Adrenal gland (tissue), 12 donors: ENCODE measurements around the gene USP17L26. TPM values are rescaled to one million over a fixed set of nuclear protein-coding genes. Genes with fewer than 3 reads are reported as not detected.
"Not testable (repeated sequence)": the region's sequence is repeated elsewhere in the genome, so short reads cannot be mapped to it uniquely, and the experiment has no call there.

Source experiments
- DNase-seq, 7 donors: peaks; one replicate each; pipeline ENCODE4 v3.0.0-alpha.2; 2019 to 2020
- H3K27ac ChIP-seq, 5 donors: fragments of 200-600 bp; sonication (generic) in 4 of 5; 1 replicate in 3 of 5; 2 replicates in 2 of 5; pipeline versions ENCODE4 v1.5.1 to v1.8.0; 2016 to 2020; ENCODE audit warnings: mild to moderate bottlenecking in 1 of 5
- H3K27me3 ChIP-seq: fragments of 200-600 bp; 2 replicates; pipeline ENCODE4 v1.8.0; 2021
- H3K36me3 ChIP-seq, 2 donors: fragments of 200-600 bp; replicated peaks in 1 of 2; 1 replicate in 1 of 2; 2 replicates in 1 of 2; pipeline versions ENCODE4 v1.5.1 to v1.8.0; 2018 to 2022
- H3K4me1 ChIP-seq, 2 donors: fragments of 200-600 bp; replicated peaks in 1 of 2; 1 replicate in 1 of 2; 2 replicates in 1 of 2; pipeline versions ENCODE4 v1.5.1 to v1.8.0; 2018 to 2021
- H3K4me3 ChIP-seq, 4 donors: fragments of 200-600 bp; sonication (generic) in 3 of 4; one replicate each; pipeline ENCODE4 v1.5.1; 2016 to 2018
- H3K9me3 ChIP-seq, 3 donors: fragments of 200-600 bp; sonication (generic) in 1 of 3; replicated peaks in 1 of 3; 1 replicate in 2 of 3; 2 replicates in 1 of 3; pipeline versions ENCODE4 v1.5.1 to v1.8.0; 2016 to 2021
- POLR2A ChIP-seq, 2 donors: fragments of 450-650 bp; IDR thresholded peaks; one replicate each; pipeline ENCODE4 v1.6.1; 2017; ENCODE audit warnings: antibody characterized with exemption in 2 of 2, mild to moderate bottlenecking in 2 of 2, moderate library complexity in 1 of 2
- WGBS, 4 donors: extraction: QIAGEN DNeasy Blood & Tissue Kit in 2 of 4; methylation state at CpG; one replicate each; pipeline versions ENCODE4 v1.1.5 to v1.1.7; 2013 to 2017; 5-methylcytosine and 5-hydroxymethylcytosine counted together
- intact Hi-C, 2 donors: fragments of 100-400 bp; cut with DNase I; formaldehyde crosslinking; loops; one replicate each; pipeline versions ENCODE4 v1.14.1 to v1.15.0; 2022 to 2023
- polyA plus RNA-seq, 3 donors: library from polyadenylated mRNA; stranded (reverse); fragments of 200-250 nt in 2 of 3; fragments of 350-450 nt in 1 of 3; fragmentation: Illumina TruSeq in 1 of 3; extraction: RNeasy Lipid Tissue Mini Kit (QIAGEN cat#74804) in 1 of 3; gene quantifications; one replicate each; pipeline ENCODE4 v1.2.3, GENCODE V29; 2013 to 2014
- total RNA-seq, 9 donors: library from RNA; depleted of rRNA in 4 of 9; stranded (reverse); fragments of >200 nt in 4 of 9; fragments of 120-200 nt in 1 of 9; fragmentation: NEBNext Ultra II Directional in 1 of 9; extraction: Animal tissue kit (Norgen Biotek cat#: 25700) in 1 of 9; gene quantifications; one replicate each; pipeline versions ENCODE4 v1.1.0 to v1.2.4, GENCODE V29; 2013 to 2023
- TF ChIP-seq, protein P1 (sequence below), 6 experiments: fragments of 450-650 bp in 4 of 6; fragments of 200-600 bp in 2 of 6; sonication (generic) in 1 of 6; IDR thresholded peaks; 1 replicate in 5 of 6; 2 replicates in 1 of 6; pipeline versions ENCODE4 v1.5.1 to v1.8.0; 2016 to 2021; ENCODE audit warnings: antibody characterized with exemption in 6 of 6, mild to moderate bottlenecking in 2 of 6, moderate library complexity in 1 of 6
- donor health status: healthy with polysubstance abuse.
- donor health status: Bipolar disorder and iron deficiency.
- donor health status: DM: yes; HTN: yes; CAD: no.
- donor health status: DM: no; HTN: no; CAD: no.
- donor health status: DM: no; HTN: no; CAD: no.
- donor health status: DM: yes; HTN: yes; CAD: no.

Gene USP17L26
- total and polyA plus RNA-seq, 12 donors: not detected

DNA sequence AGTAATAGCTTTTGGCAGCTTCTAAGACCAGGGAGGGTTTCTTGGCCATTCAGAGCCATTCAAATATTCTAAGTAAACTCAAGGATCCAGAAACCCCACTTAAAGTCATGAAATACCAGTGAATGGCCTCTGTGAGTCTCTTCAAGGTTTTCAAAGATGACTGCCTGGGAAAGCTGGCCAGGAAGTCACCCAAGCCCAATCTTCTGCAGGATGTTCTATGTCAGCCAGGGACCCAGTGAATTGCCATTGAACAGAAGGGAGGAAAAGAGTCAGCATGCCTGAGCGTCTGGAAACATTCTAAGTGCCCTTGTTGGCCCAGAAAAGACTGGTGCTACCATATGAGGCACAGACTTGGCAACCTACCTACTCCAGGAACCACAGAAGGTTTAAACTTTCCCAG is 45.4 kb downstream of the USP17L26 start:
- intact Hi-C loops, H3K27me3 ChIP-seq, H3K4me1 ChIP-seq, H3K4me3 ChIP-seq, H3K27ac ChIP-seq, DNase-seq, H3K36me3 ChIP-seq, H3K9me3 ChIP-seq: not testable (repeated sequence)
- WGBS, 4 donors: 33 to 89% (median 68%) methylated on average over 1 of the region's 1 CpG

DNA sequence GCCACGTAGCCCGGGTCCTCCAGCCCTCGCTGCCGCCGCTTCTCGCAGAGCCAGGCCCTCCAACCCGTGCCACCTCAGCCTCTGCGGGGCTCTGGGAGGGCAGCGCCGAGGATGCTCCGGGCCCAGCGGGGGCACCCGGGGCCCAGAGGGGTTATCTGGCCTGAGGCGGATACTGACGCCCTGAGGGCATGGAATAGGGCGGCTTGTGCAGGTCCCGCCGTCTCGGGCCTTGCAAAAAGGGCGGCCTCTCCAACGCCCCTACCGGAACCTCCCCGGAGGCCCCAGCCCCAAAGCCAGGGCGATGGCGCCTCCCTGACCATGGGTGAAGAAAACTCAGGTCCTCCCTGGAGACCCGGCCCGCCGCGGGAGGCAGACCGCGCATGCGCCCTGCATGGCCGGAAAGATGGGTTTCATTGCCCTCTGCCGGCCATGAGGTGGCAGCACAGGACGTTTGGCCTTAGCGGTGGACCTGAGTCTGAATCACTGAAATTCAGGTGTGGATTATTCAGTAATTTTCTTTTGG is 46.6 kb downstream of the USP17L26 start:
- 3 to 46% (median 25%) methylated on average over 3 to 32 of the region's 36 CpGs for WGBS, 4 donors
- peak overlapping the region in 2 of 4 donors; percentile 16 to 53 for H3K4me3 ChIP-seq
- TF ChIP-seq, protein P1, sequence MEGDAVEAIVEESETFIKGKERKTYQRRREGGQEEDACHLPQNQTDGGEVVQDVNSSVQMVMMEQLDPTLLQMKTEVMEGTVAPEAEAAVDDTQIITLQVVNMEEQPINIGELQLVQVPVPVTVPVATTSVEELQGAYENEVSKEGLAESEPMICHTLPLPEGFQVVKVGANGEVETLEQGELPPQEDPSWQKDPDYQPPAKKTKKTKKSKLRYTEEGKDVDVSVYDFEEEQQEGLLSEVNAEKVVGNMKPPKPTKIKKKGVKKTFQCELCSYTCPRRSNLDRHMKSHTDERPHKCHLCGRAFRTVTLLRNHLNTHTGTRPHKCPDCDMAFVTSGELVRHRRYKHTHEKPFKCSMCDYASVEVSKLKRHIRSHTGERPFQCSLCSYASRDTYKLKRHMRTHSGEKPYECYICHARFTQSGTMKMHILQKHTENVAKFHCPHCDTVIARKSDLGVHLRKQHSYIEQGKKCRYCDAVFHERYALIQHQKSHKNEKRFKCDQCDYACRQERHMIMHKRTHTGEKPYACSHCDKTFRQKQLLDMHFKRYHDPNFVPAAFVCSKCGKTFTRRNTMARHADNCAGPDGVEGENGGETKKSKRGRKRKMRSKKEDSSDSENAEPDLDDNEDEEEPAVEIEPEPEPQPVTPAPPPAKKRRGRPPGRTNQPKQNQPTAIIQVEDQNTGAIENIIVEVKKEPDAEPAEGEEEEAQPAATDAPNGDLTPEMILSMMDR (IDR thresholded peaks at IDR 0.05): peak; percentile 50 to 66 (median 56)

DNA sequence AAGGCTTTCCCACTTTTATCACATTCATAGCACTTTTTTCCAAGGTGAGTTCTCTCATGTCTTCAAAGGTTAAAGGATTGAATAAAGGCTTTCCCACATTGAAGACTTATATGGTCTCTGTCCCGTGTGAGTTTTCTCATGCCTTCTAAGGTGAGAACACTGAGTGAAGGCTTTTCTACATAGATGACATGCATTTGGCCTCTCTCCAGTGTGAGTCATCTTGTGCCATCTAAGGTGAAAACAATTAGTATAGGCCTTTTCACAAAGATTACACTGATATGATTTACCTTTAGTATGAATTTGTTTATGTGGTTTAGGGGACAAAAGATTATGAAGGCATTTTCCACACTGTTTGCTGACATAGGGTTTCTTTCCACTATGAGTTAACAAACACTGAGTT is 49.7 kb downstream of the USP17L26 start:
- no peak for DNase-seq
- TF ChIP-seq, protein P1 (IDR thresholded peaks at IDR 0.05): no peak
- no peak for TF ChIP-seq POLR2A (IDR thresholded peaks at IDR 0.05)
- intact Hi-C loops: no loop called here
- no peaks in the 10 kb centered on the region for H3K4me1 ChIP-seq
- H3K9me3 ChIP-seq: no peaks in the 10 kb centered on the region
- no peaks in the 10 kb centered on the region for H3K27me3 ChIP-seq
- no peaks in the 10 kb centered on the region for H3K36me3 ChIP-seq
- no peak overlapping the region for H3K27ac ChIP-seq
- 69 to 90% (median 74%) methylated on average over 1 of the region's 1 CpG for WGBS, 4 donors
- H3K4me3 ChIP-seq: no peak overlapping the region

More for the DNA sequence above, 46.6 kb downstream of the USP17L26 start:
- intact Hi-C loops, H3K9me3 ChIP-seq, H3K4me1 ChIP-seq, H3K36me3 ChIP-seq, H3K27me3 ChIP-seq, H3K27ac ChIP-seq: not testable (repeated sequence)
- DNase-seq: peak; percentile 26 to 79 (median 56)

Other genes starting within 250 kb of the USP17L26 start
- gene FAM90A26, start 164.2 kb upstream of the USP17L26 start, total RNA-seq: not detected
- not detected for gene FAM90A26, start 164.2 kb upstream of the USP17L26 start, polyA plus RNA-seq
- gene USP17L10, start 124.0 kb upstream of the USP17L26 start, total RNA-seq: not detected
- not detected for gene USP17L10, start 124.0 kb upstream of the USP17L26 start, polyA plus RNA-seq
- not detected for gene USP17L11, start 119.3 kb upstream of the USP17L26 start, total RNA-seq
- not detected for gene USP17L11, start 119.3 kb upstream of the USP17L26 start, polyA plus RNA-seq
- gene USP17L12, start 114.5 kb upstream of the USP17L26 start, total RNA-seq: not detected
- gene USP17L12, start 114.5 kb upstream of the USP17L26 start, polyA plus RNA-seq: not detected
- gene USP17L13, start 109.8 kb upstream of the USP17L26 start, total RNA-seq: not detected
- not detected for gene USP17L13, start 109.8 kb upstream of the USP17L26 start, polyA plus RNA-seq
- gene USP17L15, start 100.3 kb upstream of the USP17L26 start, total RNA-seq: not detected
- gene USP17L15, start 100.3 kb upstream of the USP17L26 start, polyA plus RNA-seq: not detected
- gene USP17L17, start 90.8 kb upstream of the USP17L26 start, total RNA-seq: not detected
- gene USP17L17, start 90.8 kb upstream of the USP17L26 start, polyA plus RNA-seq: not detected
- gene USP17L18, start 86.0 kb upstream of the USP17L26 start, total RNA-seq: not detected
- gene USP17L18, start 86.0 kb upstream of the USP17L26 start, polyA plus RNA-seq: not detected
- gene USP17L19, start 81.3 kb upstream of the USP17L26 start, total RNA-seq: not detected
- gene USP17L19, start 81.3 kb upstream of the USP17L26 start, polyA plus RNA-seq: not detected
- gene USP17L20, start 76.5 kb upstream of the USP17L26 start, total RNA-seq: not detected
- not detected for gene USP17L20, start 76.5 kb upstream of the USP17L26 start, polyA plus RNA-seq
- gene USP17L21, start 71.8 kb upstream of the USP17L26 start, total RNA-seq: not detected
- gene USP17L21, start 71.8 kb upstream of the USP17L26 start, polyA plus RNA-seq: not detected
- 1 to 10 TPM in 1 of 9 donors, not detected in 8; 4.4 TPM for gene USP17L22, start 67.0 kb upstream of the USP17L26 start, total RNA-seq
- gene USP17L22, start 67.0 kb upstream of the USP17L26 start, polyA plus RNA-seq: not detected
- gene USP17L24, start 9.5 kb upstream of the USP17L26 start, total RNA-seq: not detected
- not detected for gene USP17L24, start 9.5 kb upstream of the USP17L26 start, polyA plus RNA-seq
- not detected for gene USP17L25, start 4.7 kb upstream of the USP17L26 start, total RNA-seq
- gene USP17L25, start 4.7 kb upstream of the USP17L26 start, polyA plus RNA-seq: not detected
- not detected for gene USP17L5, start 4.7 kb downstream of the USP17L26 start, total RNA-seq
- gene USP17L5, start 4.7 kb downstream of the USP17L26 start, polyA plus RNA-seq: not detected
- not detected for gene USP17L27, start 9.5 kb downstream of the USP17L26 start, total RNA-seq
- gene USP17L27, start 9.5 kb downstream of the USP17L26 start, polyA plus RNA-seq: not detected
- gene USP17L28, start 14.2 kb downstream of the USP17L26 start, total RNA-seq: not detected
- gene USP17L28, start 14.2 kb downstream of the USP17L26 start, polyA plus RNA-seq: not detected
- not detected for gene USP17L29, start 19.0 kb downstream of the USP17L26 start, total RNA-seq
- not detected for gene USP17L29, start 19.0 kb downstream of the USP17L26 start, polyA plus RNA-seq
- gene USP17L30, start 28.5 kb downstream of the USP17L26 start, total RNA-seq: not detected
- gene USP17L30, start 28.5 kb downstream of the USP17L26 start, polyA plus RNA-seq: not detected
- gene DEFB131A, start 109.8 kb downstream of the USP17L26 start, total RNA-seq: not detected
- gene DEFB131A, start 109.8 kb downstream of the USP17L26 start, polyA plus RNA-seq: not detected